Measurements from ENCODE around the gene CHI3L1.

The CHI3L1 gene

GRCh38 chr1:203199481-203199815 is 12.9 kb upstream of the CHI3L1 start:
- Histone ChIP-seq H3K4me2 (ENCODE audit: insufficient read depth, low read length) (no peak overlapping the region), H3K27ac (ENCODE audit: low read length) (no peak overlapping the region), H2AFZ (ENCODE audit: low read depth, low read length) (no peak overlapping the region), H3K4me3 (ENCODE audit: low read depth in 1 of 2, low read length in 2 of 2) (no peak overlapping the region), H3K36me3 (ENCODE audit: insufficient read depth, low read length) (no peaks in the 10 kb centered on the region), H3K4me1 (ENCODE audit: insufficient read depth, low read length) (no peaks in the 10 kb centered on the region), H3K79me2 (ENCODE audit: insufficient read depth, low read length) (no peaks in the 10 kb centered on the region), H3K9me3 (ENCODE audit: insufficient read depth, low read length, severe bottlenecking) (no peaks in the 10 kb centered on the region), H3K27me3 (ENCODE audit: insufficient read depth, low read length, poor library complexity) (peaks cover 36% of the 10 kb centered on the region), H3K9ac (ENCODE audit: low read depth, low read length) (no peak overlapping the region), H4K20me1 (ENCODE audit: insufficient read depth, low read length) (no peaks in the 10 kb centered on the region)
- no peak for DNase-seq
- TF ChIP-seq CTCF (IDR thresholded peaks at IDR 0.05; ENCODE audit: borderline replicate concordance, extremely low read depth, low read length, poor library complexity, severe bottlenecking), result no peak
- no peak for TF ChIP-seq EZH2 (IDR thresholded peaks at IDR 0.05; ENCODE audit: borderline replicate concordance, low read depth, low read length, severe bottlenecking)
- no peak for ATAC-seq (ENCODE audit: insufficient read depth, low read depth)

- H3K36me3 ChIP-seq (ENCODE audit: insufficient read depth, low read length), result no peaks in the 10 kb centered on the region
- H4K20me1 ChIP-seq (ENCODE audit: insufficient read depth, low read length), result no peaks in the 10 kb centered on the region
- peaks cover 36% of the 10 kb centered on the region for H3K27me3 ChIP-seq (ENCODE audit: insufficient read depth, low read length, poor library complexity)
- no peaks in the 10 kb centered on the region for H3K79me2 ChIP-seq (ENCODE audit: insufficient read depth, low read length)
- H3K9ac ChIP-seq (ENCODE audit: low read depth, low read length), result no peak overlapping the region
- no peak overlapping the region for H3K27ac ChIP-seq (ENCODE audit: low read length)
- no peak overlapping the region for H3K4me2 ChIP-seq (ENCODE audit: insufficient read depth, low read length)
- no peak for ATAC-seq (ENCODE audit: insufficient read depth, low read depth)
- no peak overlapping the region for H3K4me3 ChIP-seq (ENCODE audit: low read depth in 1 of 2, low read length in 2 of 2)
- TF ChIP-seq EZH2 (IDR thresholded peaks at IDR 0.05; ENCODE audit: borderline replicate concordance, low read depth, low read length, severe bottlenecking), result no peak
- TF ChIP-seq CTCF (IDR thresholded peaks at IDR 0.05; ENCODE audit: borderline replicate concordance, extremely low read depth, low read length, poor library complexity, severe bottlenecking), result no peak
- DNase-seq, result no peak
- H2AFZ ChIP-seq (ENCODE audit: low read depth, low read length), result no peak overlapping the region
- no peaks in the 10 kb centered on the region for H3K4me1 ChIP-seq (ENCODE audit: insufficient read depth, low read length)
- no peaks in the 10 kb centered on the region for H3K9me3 ChIP-seq (ENCODE audit: insufficient read depth, low read length, severe bottlenecking)
Measured at GRCh38 chr1:203199002-203199401, 12.5 kb upstream of the CHI3L1 start.

- no peaks in the 10 kb centered on the region for H3K36me3 ChIP-seq (ENCODE audit: insufficient read depth, low read length)
- ATAC-seq (ENCODE audit: insufficient read depth, low read depth) (no peak), DNase-seq (no peak)
- H3K27me3 ChIP-seq (ENCODE audit: insufficient read depth, low read length, poor library complexity), result peaks cover 29% of the 10 kb centered on the region
- no peaks in the 10 kb centered on the region for H3K9me3 ChIP-seq (ENCODE audit: insufficient read depth, low read length, severe bottlenecking)
- no peaks in the 10 kb centered on the region for H4K20me1 ChIP-seq (ENCODE audit: insufficient read depth, low read length)
- H3K4me1 ChIP-seq (ENCODE audit: insufficient read depth, low read length), result no peaks in the 10 kb centered on the region
- no peak for TF ChIP-seq CTCF (IDR thresholded peaks at IDR 0.05; ENCODE audit: borderline replicate concordance, extremely low read depth, low read length, poor library complexity, severe bottlenecking)
- TF ChIP-seq EZH2 (IDR thresholded peaks at IDR 0.05; ENCODE audit: borderline replicate concordance, low read depth, low read length, severe bottlenecking), result no peak
- no peak overlapping the region for H3K27ac ChIP-seq (ENCODE audit: low read length)
- H2AFZ ChIP-seq (ENCODE audit: low read depth, low read length), result no peak overlapping the region
- no peak overlapping the region for H3K9ac ChIP-seq (ENCODE audit: low read depth, low read length)
- H3K4me3 ChIP-seq (ENCODE audit: low read depth in 1 of 2, low read length in 2 of 2), result no peak overlapping the region
- no peak overlapping the region for H3K4me2 ChIP-seq (ENCODE audit: insufficient read depth, low read length)
- H3K79me2 ChIP-seq (ENCODE audit: insufficient read depth, low read length), result no peaks in the 10 kb centered on the region
Measured at GRCh38 chr1:203197625-203198024, 11.1 kb upstream of the CHI3L1 start.

- TF ChIP-seq CTCF (IDR thresholded peaks at IDR 0.05; ENCODE audit: borderline replicate concordance, extremely low read depth, low read length, poor library complexity, severe bottlenecking) (peak; percentile 18), EZH2 (IDR thresholded peaks at IDR 0.05; ENCODE audit: borderline replicate concordance, low read depth, low read length, severe bottlenecking) (no peak)
- no peak overlapping the region for H2AFZ ChIP-seq (ENCODE audit: low read depth, low read length)
- no peak for ATAC-seq (ENCODE audit: insufficient read depth, low read depth)
- no peak overlapping the region for H3K27ac ChIP-seq (ENCODE audit: low read length)
- no peaks in the 10 kb centered on the region for H3K36me3 ChIP-seq (ENCODE audit: insufficient read depth, low read length)
- no peak for DNase-seq
- H3K27me3 ChIP-seq (ENCODE audit: insufficient read depth, low read length, poor library complexity), result peaks cover 27% of the 10 kb centered on the region
- no peaks in the 10 kb centered on the region for H3K79me2 ChIP-seq (ENCODE audit: insufficient read depth, low read length)
- H4K20me1 ChIP-seq (ENCODE audit: insufficient read depth, low read length), result no peaks in the 10 kb centered on the region
- H3K4me1 ChIP-seq (ENCODE audit: insufficient read depth, low read length), result no peaks in the 10 kb centered on the region
- H3K9me3 ChIP-seq (ENCODE audit: insufficient read depth, low read length, severe bottlenecking), result no peaks in the 10 kb centered on the region
- no peak overlapping the region for H3K4me2 ChIP-seq (ENCODE audit: insufficient read depth, low read length)
- no peak overlapping the region for H3K4me3 ChIP-seq (ENCODE audit: low read depth in 1 of 2, low read length in 2 of 2)
- H3K9ac ChIP-seq (ENCODE audit: low read depth, low read length), result no peak overlapping the region
Measured at GRCh38 chr1:203196371-203196770, 9.9 kb upstream of the CHI3L1 start.

Data from DND-41 (cell line).